Astrocyte (in vitro differentiated cells and primary cell): ENCODE data around the gene FNDC5. TPM values are rescaled to one million over a fixed set of nuclear protein-coding genes. Genes with fewer than 3 reads are reported as not detected.

Source experiments
- DNase-seq: peaks from one replicate; pipeline ENCODE4 v3.0.0-alpha.2; 2010; ENCODE audit warnings: low read depth
- FAIRE-seq: peaks from 2 replicates; lab custom pipeline; 2011; peaks lifted over from hg19 to GRCh38; lab: Jason Lieb, UNC
- H2AFZ ChIP-seq: 2 replicates; pipeline ENCODE4 v1.6.0; 2012; ENCODE audit warnings: low read depth, low read length, inconsistent platforms
- H3K27ac ChIP-seq: 2 replicates; pipeline ENCODE4 v1.5.1; 2011; ENCODE audit warnings: low read depth, low read length, inconsistent platforms
- H3K27me3 ChIP-seq: 2 replicates; pipeline ENCODE4 v1.6.0; 2011; ENCODE audit warnings: low read length, inconsistent platforms; ENCODE audit not compliant: insufficient read depth
- H3K36me3 ChIP-seq: 2 replicates; pipeline ENCODE4 v1.5.1; 2011; ENCODE audit warnings: low read length, inconsistent platforms; ENCODE audit not compliant: insufficient read depth
- H3K4me1 ChIP-seq: 2 replicates; pipeline ENCODE4 v1.5.1; 2011; ENCODE audit warnings: low read length, inconsistent platforms; ENCODE audit not compliant: insufficient read depth
- H3K4me2 ChIP-seq: 2 replicates; pipeline ENCODE4 v1.6.0; 2012; ENCODE audit warnings: low read length, inconsistent platforms
- H3K4me3 ChIP-seq: 2 replicates; pipeline ENCODE4 v1.5.1; 2011; ENCODE audit warnings: low read depth, mild to moderate bottlenecking, low read length, inconsistent platforms; ENCODE audit not compliant: insufficient read depth
- H3K79me2 ChIP-seq: 2 replicates; pipeline ENCODE4 v1.6.0; 2012; ENCODE audit warnings: mild to moderate bottlenecking, low read length, inconsistent platforms; ENCODE audit not compliant: insufficient read depth
- H3K9ac ChIP-seq: 2 replicates; pipeline ENCODE4 v1.6.0; 2012; ENCODE audit warnings: mild to moderate bottlenecking, low read length, inconsistent platforms
- H3K9me3 ChIP-seq: 2 replicates; pipeline ENCODE4 v1.5.1; 2012; ENCODE audit warnings: low read depth, mild to moderate bottlenecking, low read length, inconsistent platforms; ENCODE audit not compliant: insufficient read depth
- H4K20me1 ChIP-seq: 2 replicates; pipeline ENCODE4 v1.6.0; 2012; ENCODE audit warnings: low read length, inconsistent platforms; ENCODE audit not compliant: insufficient read depth
- H3K27ac Mint-ChIP-seq: one replicate; pipeline ENCODE4 v1.8.0; 2021; ENCODE audit warnings: mild to moderate bottlenecking, mixed read lengths; ENCODE audit not compliant: unreplicated experiment
- H3K27me3 Mint-ChIP-seq: one replicate; pipeline ENCODE4 v1.8.0; 2021; ENCODE audit warnings: low read depth, mixed read lengths; ENCODE audit not compliant: unreplicated experiment
- H3K36me3 Mint-ChIP-seq: one replicate; pipeline ENCODE4 v1.8.0; 2021; ENCODE audit warnings: low read depth, mixed read lengths; ENCODE audit not compliant: unreplicated experiment
- H3K4me1 Mint-ChIP-seq: one replicate; pipeline ENCODE4 v1.8.0; 2021; ENCODE audit warnings: low read depth, mixed read lengths; ENCODE audit not compliant: unreplicated experiment
- H3K4me3 Mint-ChIP-seq: one replicate; pipeline ENCODE4 v1.8.0; 2021; ENCODE audit warnings: mild to moderate bottlenecking, moderate library complexity, mixed read lengths; ENCODE audit not compliant: unreplicated experiment
- H3K9me3 Mint-ChIP-seq: one replicate; pipeline ENCODE4 v1.8.0; 2021; ENCODE audit warnings: mild to moderate bottlenecking, mixed read lengths; ENCODE audit not compliant: unreplicated experiment
- CTCF ChIP-seq: IDR thresholded peaks from 2 replicates; pipeline ENCODE4 v1.5.1; 2011; ENCODE audit warnings: low read depth, mild to moderate bottlenecking, inconsistent platforms, low read length, moderate library complexity; ENCODE audit not compliant: insufficient read depth
- EZH2 ChIP-seq: IDR thresholded peaks from 2 replicates; pipeline ENCODE4 v1.6.1; 2012; ENCODE audit warnings: mild to moderate bottlenecking, low read length, inconsistent platforms; ENCODE audit not compliant: insufficient read depth
- total RNA-seq: library from RNA; stranded (reverse); gene quantifications from 2 replicates; pipeline ENCODE4 v1.2.1, GENCODE V29; 2021

Gene FNDC5
- total RNA-seq, 1 donor from 2014 or later = 0.39 TPM

GRCh38 chr1:32894019-32894600, 23.4 kb upstream of the FNDC5 start:
- peaks cover 7% of the 10 kb centered on the region for H3K36me3 Mint-ChIP-seq
- Histone ChIP-seq H3K4me3 (no peak overlapping the region), H3K27ac (no peak overlapping the region), H2AFZ (no peak overlapping the region), H3K27me3 (peaks cover 21% of the 10 kb centered on the region), H3K9ac (no peak overlapping the region), H3K4me2 (peak overlapping the region; percentile 88), H3K4me1 (no peaks in the 10 kb centered on the region), H3K79me2 (no peaks in the 10 kb centered on the region), H3K9me3 (no peaks in the 10 kb centered on the region), H4K20me1 (no peaks in the 10 kb centered on the region), H3K36me3 (no peaks in the 10 kb centered on the region)
- peaks cover 4% of the 10 kb centered on the region for H3K4me1 Mint-ChIP-seq
- peaks cover 73% of the 10 kb centered on the region for H3K27me3 Mint-ChIP-seq
- H3K9me3 Mint-ChIP-seq = no peaks in the 10 kb centered on the region
- no peak overlapping the region for H3K27ac Mint-ChIP-seq
- TF ChIP-seq CTCF = no peak
- TF ChIP-seq EZH2 = no peak
- FAIRE-seq = no peak
- H3K4me3 Mint-ChIP-seq = no peak overlapping the region
- DNase-seq = no peak

DNA sequence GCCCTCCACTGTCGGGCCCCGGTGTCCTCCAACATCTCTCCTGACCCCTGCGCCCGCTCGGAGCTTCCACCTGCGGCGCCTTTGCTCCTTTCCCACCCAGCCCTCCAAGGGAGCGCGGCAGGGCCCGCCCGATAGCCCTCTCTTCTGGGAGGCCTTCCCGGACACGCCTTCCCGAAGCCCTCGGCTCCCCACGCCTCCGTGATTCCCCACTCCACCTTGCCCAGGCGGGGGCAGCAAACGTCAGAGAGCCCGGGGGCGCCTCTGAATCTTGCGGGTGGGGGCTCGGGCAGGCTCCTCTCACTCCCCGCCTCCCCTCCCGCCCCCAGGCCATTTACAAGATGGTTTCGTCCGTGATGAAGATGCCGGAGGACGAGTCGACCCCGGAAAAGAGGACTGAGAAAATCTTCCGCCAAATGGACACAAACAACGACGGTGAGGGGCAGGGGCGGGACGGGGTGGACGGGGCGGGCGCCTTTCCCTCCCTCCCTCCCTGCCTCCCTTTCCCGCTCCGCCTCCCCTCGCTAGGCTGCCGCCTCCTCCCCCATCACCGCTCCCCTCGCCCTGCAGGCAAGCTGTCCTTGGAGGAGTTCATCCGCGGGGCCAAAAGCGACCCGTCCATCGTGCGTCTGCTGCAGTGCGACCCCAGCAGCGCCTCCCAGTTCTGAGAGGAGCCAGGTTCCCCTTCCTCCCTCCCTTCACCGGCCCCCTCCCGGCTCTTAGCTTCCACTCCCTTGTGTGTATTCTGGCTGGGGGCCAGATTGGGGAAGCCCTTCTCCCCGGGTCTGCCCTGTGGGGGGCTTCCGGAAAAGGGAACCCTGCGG, 22.7 kb upstream of the FNDC5 start:
- peak overlapping the region; percentile 73 for H2AFZ ChIP-seq
- H3K27ac Mint-ChIP-seq = no peak overlapping the region
- no peak for TF ChIP-seq CTCF
- peak; percentile 72 for TF ChIP-seq EZH2

More for the DNA sequence above, 22.7 kb upstream of the FNDC5 start:
- peak overlapping the region; percentile 27 for H3K9ac ChIP-seq
- H3K79me2 ChIP-seq = no peaks in the 10 kb centered on the region
- H3K27me3 ChIP-seq = peaks cover 24% of the 10 kb centered on the region
- no peaks in the 10 kb centered on the region for H3K4me1 ChIP-seq
- no peaks in the 10 kb centered on the region for H3K9me3 Mint-ChIP-seq
- H3K36me3 Mint-ChIP-seq = peaks cover 7% of the 10 kb centered on the region
- H3K27ac ChIP-seq = no peak overlapping the region
- no peaks in the 10 kb centered on the region for H3K36me3 ChIP-seq
- H3K4me1 Mint-ChIP-seq = peaks cover 4% of the 10 kb centered on the region
- peak overlapping the region; percentile 42 for H3K4me3 ChIP-seq
- peak overlapping the region; percentile 88 for H3K4me2 ChIP-seq
- H4K20me1 ChIP-seq = no peaks in the 10 kb centered on the region
- DNase-seq (peak; percentile 15), FAIRE-seq (no peak)
- H3K4me3 Mint-ChIP-seq = no peak overlapping the region
- H3K9me3 ChIP-seq = no peaks in the 10 kb centered on the region
- peaks cover 76% of the 10 kb centered on the region for H3K27me3 Mint-ChIP-seq
